DND-41 (cell line): Measurements from ENCODE around the gene VWF.

ENCODE experiments used
- ATAC-seq: fragments of 200-7000 bp; cut with Tn5 transposase; 3 replicates; pipeline ENCODE4 v1.9.1; 2021; ENCODE audit warnings: low read depth; ENCODE audit not compliant: insufficient read depth
- DNase-seq: peaks from one replicate; pipeline ENCODE4 v3.0.0-alpha.2; 2020
- H2AFZ ChIP-seq: 2 replicates; pipeline ENCODE4 v1.6.0; 2012; ENCODE audit warnings: low read depth, low read length
- H3K27ac ChIP-seq: 2 replicates; pipeline ENCODE4 v1.5.1; 2012; ENCODE audit warnings: low read length, inconsistent platforms
- H3K27me3 ChIP-seq: fragments of 200-600 bp; sonication (generic); 2 replicates; pipeline ENCODE4 v1.6.0; 2012; ENCODE audit warnings: low read length, mild to moderate bottlenecking, inconsistent platforms; ENCODE audit not compliant: insufficient read depth, poor library complexity
- H3K36me3 ChIP-seq: 2 replicates; pipeline ENCODE4 v1.5.1; 2012; ENCODE audit warnings: low read length, inconsistent platforms; ENCODE audit not compliant: insufficient read depth
- H3K4me1 ChIP-seq: 2 replicates; pipeline ENCODE4 v1.5.1; 2012; ENCODE audit warnings: mild to moderate bottlenecking, low read length; ENCODE audit not compliant: insufficient read depth
- H3K4me2 ChIP-seq: 2 replicates; pipeline ENCODE4 v1.6.0; 2012; ENCODE audit warnings: mild to moderate bottlenecking, moderate library complexity, low read length, inconsistent platforms; ENCODE audit not compliant: insufficient read depth
- H3K4me3 ChIP-seq, 2 experiments: fragments of 200-600 bp in 1 of 2; shearing (Covaris generic) in 1 of 2; 2 replicates each; pipeline ENCODE4 v1.5.1; 2012 to 2016; ENCODE audit warnings: inconsistent platforms in 2 of 2, low read length in 2 of 2, mild to moderate bottlenecking in 2 of 2, low read depth in 1 of 2, moderate library complexity in 1 of 2
- H3K79me2 ChIP-seq: 2 replicates; pipeline ENCODE4 v1.6.0; 2012; ENCODE audit warnings: low read length, inconsistent platforms; ENCODE audit not compliant: insufficient read depth
- H3K9ac ChIP-seq: 2 replicates; pipeline ENCODE4 v1.6.0; 2012; ENCODE audit warnings: low read depth, mild to moderate bottlenecking, inconsistent platforms, low read length, moderate library complexity
- H3K9me3 ChIP-seq: 2 replicates; pipeline ENCODE4 v1.5.1; 2012; ENCODE audit warnings: low read length, moderate library complexity, mild to moderate bottlenecking, inconsistent platforms; ENCODE audit not compliant: insufficient read depth, severe bottlenecking
- H4K20me1 ChIP-seq: 2 replicates; pipeline ENCODE4 v1.6.0; 2012; ENCODE audit warnings: low read length; ENCODE audit not compliant: insufficient read depth
- CTCF ChIP-seq: IDR thresholded peaks from 2 replicates; pipeline ENCODE4 v1.5.1; 2012; ENCODE audit warnings: borderline replicate concordance, low read length, moderate library complexity, mild to moderate bottlenecking; ENCODE audit not compliant: poor library complexity, severe bottlenecking; ENCODE audit errors: extremely low read depth
- EZH2 ChIP-seq: IDR thresholded peaks from 3 replicates; pipeline ENCODE4 v1.6.1; 2012; ENCODE audit warnings: borderline replicate concordance, low read depth, mild to moderate bottlenecking, moderate library complexity, low read length, inconsistent platforms; ENCODE audit not compliant: severe bottlenecking

The VWF gene

GRCh38 chr12:6080149-6081045, 44.1 kb downstream of the VWF start:
- H3K4me1 ChIP-seq, result no peaks in the 10 kb centered on the region
- 0 out of 2 replicates have a peak, but pooled peaks cover under 1% of the 10 kb centered on the region for H4K20me1 ChIP-seq
- H3K9me3 ChIP-seq, result no peaks in the 10 kb centered on the region
- H3K9ac ChIP-seq, result no peak overlapping the region
- ATAC-seq (no peak), DNase-seq (no peak)
- TF ChIP-seq EZH2 (no peak), CTCF (no peak)
- no peak overlapping the region for H3K4me2 ChIP-seq
- no peaks in the 10 kb centered on the region for H3K79me2 ChIP-seq
- no peaks in the 10 kb centered on the region for H3K36me3 ChIP-seq
- peaks cover 4% of the 10 kb centered on the region for H3K27me3 ChIP-seq
- H3K4me3 ChIP-seq, result no peak overlapping the region
- no peak overlapping the region for H2AFZ ChIP-seq
- no peak overlapping the region for H3K27ac ChIP-seq

- H3K4me3 ChIP-seq, result no peak overlapping the region
- H3K4me2 ChIP-seq, result no peak overlapping the region
- no peaks in the 10 kb centered on the region for H3K36me3 ChIP-seq
- no peak overlapping the region for H2AFZ ChIP-seq
- H3K9me3 ChIP-seq, result no peaks in the 10 kb centered on the region
- ATAC-seq (no peak), DNase-seq (no peak)
- no peaks in the 10 kb centered on the region for H3K4me1 ChIP-seq
- no peak for TF ChIP-seq EZH2
- no peak for TF ChIP-seq CTCF
- H3K27me3 ChIP-seq, result peaks cover 23% of the 10 kb centered on the region
- H3K79me2 ChIP-seq, result no peaks in the 10 kb centered on the region
- H3K27ac ChIP-seq, result no peak overlapping the region
- no peak overlapping the region for H3K9ac ChIP-seq
- H4K20me1 ChIP-seq, result 0 out of 2 replicates have a peak, but pooled peaks cover 4% of the 10 kb centered on the region
Measured at GRCh38 chr12:6078398-6079096, 45.9 kb downstream of the VWF start.

GRCh38 chr12:6077692-6078083, 46.8 kb downstream of the VWF start:
- no peak overlapping the region for H3K9ac ChIP-seq
- 0 out of 2 replicates have a peak, but pooled peaks cover 4% of the 10 kb centered on the region for H4K20me1 ChIP-seq
- no peak overlapping the region for H2AFZ ChIP-seq
- H3K4me1 ChIP-seq, result no peaks in the 10 kb centered on the region
- no peaks in the 10 kb centered on the region for H3K9me3 ChIP-seq
- ATAC-seq (no peak), DNase-seq (no peak)
- TF ChIP-seq CTCF (no peak), EZH2 (no peak)
- H3K36me3 ChIP-seq, result no peaks in the 10 kb centered on the region
- H3K4me2 ChIP-seq, result no peak overlapping the region
- H3K27ac ChIP-seq, result no peak overlapping the region
- no peak overlapping the region for H3K4me3 ChIP-seq
- H3K27me3 ChIP-seq, result peaks cover 27% of the 10 kb centered on the region
- H3K79me2 ChIP-seq, result no peaks in the 10 kb centered on the region
